ENCODE results near the gene SPECC1L. TPM values are rescaled to one million over a fixed set of nuclear protein-coding genes. Genes with fewer than 3 reads are reported as not detected.

Gene SPECC1L
- total RNA-seq, 1 experiment from 2014 or later = 14.1 TPM

GRCh38 chr22:24376002-24376401 is 105.4 kb downstream of the SPECC1L start:
- no peak overlapping the region for H3K27ac ChIP-seq (ENCODE audit: low read length)
- POLR2A ChIA-PET (ENCODE audit: unreplicated experiment) = no interaction called here
- no peak overlapping the region for H3K4me2 ChIP-seq (ENCODE audit: low read length)
- no peak overlapping the region for H3K4me3 ChIP-seq (ENCODE audit: low read length)
- H3K36me3 ChIP-seq (ENCODE audit: low read depth, low read length) = peaks cover 7% of the 10 kb centered on the region
- ATAC-seq = no peak
- no peaks in the 10 kb centered on the region for H3K27me3 ChIP-seq (ENCODE audit: low read length)
- CTCF ChIA-PET = no interaction called here
- no peaks in the 10 kb centered on the region for H4K20me1 ChIP-seq (ENCODE audit: low read length)
- intact Hi-C loops (cut with micrococcal nuclease) = no loop called here
- no peak overlapping the region for H2AFZ ChIP-seq (ENCODE audit: low read length)
- BruUV-seq (replicated peaks) = no TSS peak
- TF ChIP-seq EZH2phosphoT487 (IDR thresholded peaks at IDR 0.05; ENCODE audit: borderline replicate concordance, low read length) (no peak), EZH2 (IDR thresholded peaks at IDR 0.05; ENCODE audit: low read length, unreplicated experiment) (no peak), CTCF (conservative IDR thresholded peaks at IDR 0.05; ENCODE audit: low read depth, low read length) (no peak)
- no peaks in the 10 kb centered on the region for H3K9me2 ChIP-seq (replicated peaks; ENCODE audit: low read length)
- no peaks in the 10 kb centered on the region for H3K4me1 ChIP-seq (ENCODE audit: insufficient read depth, low read length)
- no peaks in the 10 kb centered on the region for H3K79me2 ChIP-seq (ENCODE audit: low read length)
- no peaks in the 10 kb centered on the region for H3F3A ChIP-seq (ENCODE audit: low read length, unreplicated experiment)
- H3K9me3 ChIP-seq (ENCODE audit: low read length) = no peaks in the 10 kb centered on the region
- no peak overlapping the region for H3K9ac ChIP-seq (ENCODE audit: low read length)
- DNase-seq = no peak

GRCh38 chr22:24376586-24376985 is 106.0 kb downstream of the SPECC1L start:
- DNase-seq = no peak
- intact Hi-C loops (cut with micrococcal nuclease) = no loop called here
- H3K79me2 ChIP-seq (ENCODE audit: low read length) = no peaks in the 10 kb centered on the region
- H3K9me3 ChIP-seq (ENCODE audit: low read length) = no peaks in the 10 kb centered on the region
- peaks cover under 1% of the 10 kb centered on the region for H3K36me3 ChIP-seq (ENCODE audit: low read depth, low read length)
- no peak for ATAC-seq
- no peak overlapping the region for H2AFZ ChIP-seq (ENCODE audit: low read length)
- no peaks in the 10 kb centered on the region for H3K4me1 ChIP-seq (ENCODE audit: insufficient read depth, low read length)
- no peaks in the 10 kb centered on the region for H4K20me1 ChIP-seq (ENCODE audit: low read length)
- CTCF ChIA-PET = no interaction called here
- no peaks in the 10 kb centered on the region for H3K9me2 ChIP-seq (replicated peaks; ENCODE audit: low read length)
- H3F3A ChIP-seq (ENCODE audit: low read length, unreplicated experiment) = no peaks in the 10 kb centered on the region
- no peak overlapping the region for H3K4me2 ChIP-seq (ENCODE audit: low read length)
- no peak overlapping the region for H3K9ac ChIP-seq (ENCODE audit: low read length)
- H3K4me3 ChIP-seq (ENCODE audit: low read length) = no peak overlapping the region
- no TSS peak for BruUV-seq (replicated peaks)
- POLR2A ChIA-PET (ENCODE audit: unreplicated experiment) = no interaction called here
- no peak for TF ChIP-seq EZH2 (IDR thresholded peaks at IDR 0.05; ENCODE audit: low read length, unreplicated experiment)
- no peak for TF ChIP-seq CTCF (conservative IDR thresholded peaks at IDR 0.05; ENCODE audit: low read depth, low read length)
- no peak overlapping the region for H3K27ac ChIP-seq (ENCODE audit: low read length)
- no peaks in the 10 kb centered on the region for H3K27me3 ChIP-seq (ENCODE audit: low read length)

- POLR2A ChIA-PET (ENCODE audit: unreplicated experiment) = no interaction called here
- Histone ChIP-seq H3K36me3 (ENCODE audit: low read depth, low read length) (no peaks in the 10 kb centered on the region; the same call in 1 of the 2 replicates), H3K9ac (ENCODE audit: low read length) (no peak overlapping the region)
Measured at GRCh38 chr22:24379536-24379935, 108.9 kb downstream of the SPECC1L start.

More at GRCh38 chr22:24379536-24379935, 108.9 kb downstream of the SPECC1L start:
- Histone ChIP-seq H3F3A (ENCODE audit: low read length, unreplicated experiment) (no peaks in the 10 kb centered on the region), H3K9me2 (replicated peaks; ENCODE audit: low read length) (no peaks in the 10 kb centered on the region), H3K4me1 (ENCODE audit: insufficient read depth, low read length) (no peaks in the 10 kb centered on the region), H3K27me3 (ENCODE audit: low read length) (no peaks in the 10 kb centered on the region), H3K79me2 (ENCODE audit: low read length) (no peaks in the 10 kb centered on the region), H4K20me1 (ENCODE audit: low read length) (no peaks in the 10 kb centered on the region), H3K4me3 (ENCODE audit: low read length) (no peak overlapping the region), H2AFZ (ENCODE audit: low read length) (no peak overlapping the region), H3K27ac (ENCODE audit: low read length) (no peak overlapping the region), H3K9me3 (ENCODE audit: low read length) (no peaks in the 10 kb centered on the region), H3K4me2 (ENCODE audit: low read length) (no peak overlapping the region)
- BruUV-seq (replicated peaks) = no TSS peak
- intact Hi-C loops (cut with micrococcal nuclease) = no loop called here
- DNase-seq = peak; percentile 12
- CTCF ChIA-PET = no interaction called here
- TF ChIP-seq EZH2 (IDR thresholded peaks at IDR 0.05; ENCODE audit: low read length, unreplicated experiment) (no peak), CTCF (conservative IDR thresholded peaks at IDR 0.05; ENCODE audit: low read depth, low read length) (no peak), EZH2phosphoT487 (IDR thresholded peaks at IDR 0.05; ENCODE audit: borderline replicate concordance, low read length) (no peak)
- no peak for ATAC-seq

All from PC-3 (cell line).